Mucosa of descending colon (tissue), 3 donors: ENCODE measurements around the gene CRIP1. TPM values are rescaled to one million over a fixed set of nuclear protein-coding genes. Genes with fewer than 3 reads are reported as not detected.

Experiments used
- ATAC-seq: fragments of 200-7000 bp; cut with Tn5 transposase; one replicate; pipeline ENCODE4 v1.9.1; 2020; ENCODE audit warnings: mild to moderate bottlenecking, moderate library complexity
- DNase-seq, 3 donors: peaks; one replicate each; pipeline ENCODE4 v3.0.0-alpha.2; 2020
- H3K36me3 ChIP-seq: fragments of 200-600 bp; one replicate; pipeline ENCODE4 v1.8.0; 2021; ENCODE audit warnings: low read depth, mild to moderate bottlenecking
- H3K4me1 ChIP-seq: fragments of 200-600 bp; one replicate; pipeline ENCODE4 v1.8.0; 2021; ENCODE audit warnings: low read depth, mild to moderate bottlenecking
- H3K4me3 ChIP-seq: fragments of 200-600 bp; one replicate; pipeline ENCODE4 v1.8.0; 2021; ENCODE audit warnings: mild to moderate bottlenecking
- H3K9me3 ChIP-seq: fragments of 200-600 bp; one replicate; pipeline ENCODE4 v1.8.0; 2021; ENCODE audit warnings: mild to moderate bottlenecking
- intact Hi-C, 2 donors: fragments of 100-400 bp; cut with DNase I in 1 of 2; cut with micrococcal nuclease in 1 of 2; formaldehyde crosslinking; loops; one replicate each; pipeline versions ENCODE4 v1.11.0 to v1.11.1; 2022; cut with DNase I, micrococcal nuclease
- long read RNA-seq, 2 donors: library from polyadenylated mRNA; unstranded; transcript quantifications; one replicate each; pipeline ENCODE4 v2.0.0, GENCODE V29; 2019 to 2021
- total RNA-seq, 3 donors: library from RNA; stranded (reverse); fragmentation: NEBNext Ultra II Directional in 2 of 3; extraction: Animal tissue kit (Norgen Biotek cat#: 25700) in 2 of 3; gene quantifications; one replicate each; pipeline versions ENCODE4 v1.2.1 to v1.2.4, GENCODE V29; 2021 to 2023
- TF ChIP-seq, protein P1 (sequence below): fragments of 200-600 bp; IDR thresholded peaks from one replicate; pipeline ENCODE4 v1.8.0; 2022; ENCODE audit warnings: antibody characterized with exemption, mild to moderate bottlenecking
- donor health status: DM: no; HTN: no; CAD: no; lungs with moderate emphysema.
- donor health status: DM: no; HTN: no; CAD: no.
- donor health status: DM: no; HTN: yes; CAD: no.

CRIP1 gene, protein sequence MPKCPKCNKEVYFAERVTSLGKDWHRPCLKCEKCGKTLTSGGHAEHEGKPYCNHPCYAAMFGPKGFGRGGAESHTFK
- total RNA-seq = 100 to 1,000 TPM in 2 of 3 donors, 10 to 100 TPM in 1; 41.3 to 144 (median 142) TPM
- long read RNA-seq, donor 1, transcript CRIP1-201 (5 exons, 1,311 nt) = major isoform, 10 of 17 reads
- long read RNA-seq, donor 1, partial matches to known transcripts = 0 of 17 reads
- long read RNA-seq, donor 1, other reads (novel, unspliced or antisense) = 4 of 17 reads
- long read RNA-seq, donor 2, transcript CRIP1-201 (5 exons, 1,311 nt) = major isoform, 103 of 113 reads
- long read RNA-seq, donor 2, partial matches to known transcripts = 0 of 113 reads
- long read RNA-seq, donor 2, other reads (novel, unspliced or antisense) = 6 of 113 reads

GRCh38 chr14:105486163-105486973, at the start of gene CRIP1:
CRIP1 (plus strand) TSS chr14:105486886; CDS start chr14:105487260, 374 bp downstream.
- DNase-seq = peak in 2 of 3 donors; percentile 41 to 63
- intact Hi-C loops = no loop called here

GRCh38 chr14:105436891-105437722, 49.6 kb upstream of the CRIP1 start:
- ATAC-seq = peak; percentile 94
- Histone ChIP-seq H3K4me1 (no peaks in the 10 kb centered on the region), H3K36me3 (no peaks in the 10 kb centered on the region), H3K4me3 (no peak overlapping the region), H3K9me3 (no peaks in the 10 kb centered on the region)
- TF ChIP-seq, protein P1, sequence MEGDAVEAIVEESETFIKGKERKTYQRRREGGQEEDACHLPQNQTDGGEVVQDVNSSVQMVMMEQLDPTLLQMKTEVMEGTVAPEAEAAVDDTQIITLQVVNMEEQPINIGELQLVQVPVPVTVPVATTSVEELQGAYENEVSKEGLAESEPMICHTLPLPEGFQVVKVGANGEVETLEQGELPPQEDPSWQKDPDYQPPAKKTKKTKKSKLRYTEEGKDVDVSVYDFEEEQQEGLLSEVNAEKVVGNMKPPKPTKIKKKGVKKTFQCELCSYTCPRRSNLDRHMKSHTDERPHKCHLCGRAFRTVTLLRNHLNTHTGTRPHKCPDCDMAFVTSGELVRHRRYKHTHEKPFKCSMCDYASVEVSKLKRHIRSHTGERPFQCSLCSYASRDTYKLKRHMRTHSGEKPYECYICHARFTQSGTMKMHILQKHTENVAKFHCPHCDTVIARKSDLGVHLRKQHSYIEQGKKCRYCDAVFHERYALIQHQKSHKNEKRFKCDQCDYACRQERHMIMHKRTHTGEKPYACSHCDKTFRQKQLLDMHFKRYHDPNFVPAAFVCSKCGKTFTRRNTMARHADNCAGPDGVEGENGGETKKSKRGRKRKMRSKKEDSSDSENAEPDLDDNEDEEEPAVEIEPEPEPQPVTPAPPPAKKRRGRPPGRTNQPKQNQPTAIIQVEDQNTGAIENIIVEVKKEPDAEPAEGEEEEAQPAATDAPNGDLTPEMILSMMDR = no peak
- intact Hi-C loops = no loop called here
- DNase-seq = peak; percentile 48 to 72 (median 56)

More at GRCh38 chr14:105486163-105486973, at the start of gene CRIP1:
- H3K4me3 ChIP-seq = peak within 1 kb of the TSS; percentile 39
- TF ChIP-seq, protein P1 = no peak
- ATAC-seq = no peak
- H3K4me1 ChIP-seq = peaks cover 76% of the 10 kb centered on the region
- no peaks in the 10 kb centered on the region for H3K9me3 ChIP-seq
- H3K36me3 ChIP-seq = peaks cover 6% of the 10 kb centered on the region

DNA sequence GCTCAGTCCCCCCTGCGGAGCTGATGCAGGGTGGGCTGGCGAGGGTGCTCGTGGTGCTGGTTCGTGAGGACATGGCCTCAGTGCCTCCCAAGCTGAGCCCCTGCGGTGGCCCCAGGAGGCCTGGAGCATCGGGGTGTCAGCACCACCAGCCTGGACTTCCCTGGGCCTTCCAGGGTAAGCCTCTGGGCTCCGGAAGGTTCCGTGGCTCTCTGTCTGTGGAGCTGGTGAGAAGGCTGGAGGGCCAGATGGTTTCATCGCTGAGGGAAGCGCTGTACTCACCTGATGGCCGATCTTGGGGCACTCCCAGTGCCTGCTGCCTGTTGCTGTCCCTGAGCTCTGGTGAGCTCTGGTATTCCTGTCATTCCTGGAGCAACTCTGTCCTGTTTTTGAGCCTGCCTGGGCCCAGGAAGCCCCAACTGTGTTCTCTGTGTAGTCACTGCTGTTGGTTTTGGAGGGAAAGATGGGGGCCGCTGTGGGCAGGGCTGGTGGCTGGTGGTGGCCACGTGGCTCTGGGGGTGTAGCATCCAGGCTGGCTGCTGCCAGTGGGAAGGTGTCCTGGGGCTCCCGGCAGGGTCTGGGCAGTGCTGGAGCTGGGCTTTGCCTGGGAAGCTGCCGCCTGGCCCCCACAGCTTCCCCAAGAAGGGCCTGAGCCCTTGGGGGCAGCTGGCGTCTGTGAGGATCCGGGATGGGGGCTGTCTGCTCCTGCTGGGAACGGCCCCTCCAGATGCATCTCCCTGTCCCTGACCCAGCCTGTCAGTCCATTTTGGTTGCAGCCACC, 48.8 kb upstream of the CRIP1 start:
- TF ChIP-seq, protein P1 = no peak
- H3K4me1 ChIP-seq = no peaks in the 10 kb centered on the region
- intact Hi-C loops = no loop called here
- H3K36me3 ChIP-seq = no peaks in the 10 kb centered on the region
- ATAC-seq (no peak), DNase-seq (peak in 1 of 3 donors; percentile 27)
- no peak overlapping the region for H3K4me3 ChIP-seq
- H3K9me3 ChIP-seq = no peaks in the 10 kb centered on the region

DNA sequence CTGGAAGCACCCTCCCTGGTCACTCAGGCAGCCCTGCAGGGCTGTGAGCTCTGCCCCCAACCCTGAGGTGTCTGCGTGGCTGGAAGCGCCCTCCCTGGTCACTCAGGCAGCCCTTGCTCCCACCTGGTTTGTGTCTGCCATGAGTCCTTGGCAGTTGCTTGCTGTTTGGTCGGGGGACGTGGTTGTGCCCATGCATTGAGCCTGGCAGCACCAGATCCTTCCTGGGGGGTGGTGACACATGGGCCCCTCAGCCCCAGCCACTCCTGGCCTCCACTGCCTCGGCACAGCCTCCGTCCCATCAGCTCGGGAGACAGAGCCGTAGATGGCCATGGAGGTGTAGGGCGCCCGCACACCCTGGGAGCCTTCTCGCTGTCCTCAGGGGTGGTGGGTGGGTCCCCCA, 47.5 kb upstream of the CRIP1 start:
- ATAC-seq = no peak
- TF ChIP-seq, protein P1 = no peak
- no peak overlapping the region for H3K4me3 ChIP-seq
- no peaks in the 10 kb centered on the region for H3K36me3 ChIP-seq
- no peaks in the 10 kb centered on the region for H3K9me3 ChIP-seq
- intact Hi-C loops = no loop called here
- H3K4me1 ChIP-seq = no peaks in the 10 kb centered on the region
- DNase-seq = peak in 1 of 3 donors; percentile 34
